GM12878 (cell line): Measurements from ENCODE around the gene FNDC3B. TPM values are rescaled to one million over a fixed set of nuclear protein-coding genes. Genes with fewer than 3 reads are reported as not detected.
"Not testable (repeated sequence)": the region's sequence is repeated elsewhere in the genome, so short reads cannot be mapped to it uniquely, and the experiment has no call there.

Source experiments
- ATAC-seq: fragments of 200-7000 bp; cut with Tn5 transposase; 3 replicates; pipeline ENCODE4 v1.9.1; 2020; ENCODE audit warnings: mild to moderate bottlenecking, moderate library complexity
- BruUV-seq: library from RNA; stranded (reverse); fragments of 400-500 nt; replicated peaks from 2 replicates; lab custom pipeline; 2021; lab: Mats Ljungman, UMichigan
- CTCF ChIA-PET: fragments of 300-600 bp; sonication (Branson Sonifier 250); formaldehyde crosslinking; extraction: SDS; loops from one replicate; lab custom pipeline; 2021; ENCODE audit warnings: inconsistent platforms; lab: Yijun Ruan, JAX
- POLR2A ChIA-PET: fragments of 350-600 bp; formaldehyde crosslinking; extraction: SDS; loops from one replicate; lab custom pipeline; 2021; ENCODE audit warnings: inconsistent platforms; lab: Charles Lee
- RAD21 ChIA-PET: fragments of 300-600 bp; sonication (Branson Sonifier 250); formaldehyde crosslinking; loops from one replicate; lab custom pipeline; 2023; ENCODE audit warnings: antibody characterized with exemption; ENCODE audit not compliant: unreplicated experiment; lab: Charles Lee
- SMC1A ChIA-PET: fragments of 300-600 bp; sonication (Branson Sonifier 250); formaldehyde crosslinking; loops from one replicate; lab custom pipeline; 2023; ENCODE audit not compliant: unreplicated experiment, uncharacterized antibody; lab: Charles Lee
- DNase-seq: peaks from one replicate; pipeline ENCODE4 v3.0.0-alpha.2; 2011; ENCODE audit warnings: low read depth, low spot score
- FAIRE-seq: peaks from 3 replicates; lab custom pipeline; 2011; peaks lifted over from hg19 to GRCh38; lab: Jason Lieb, UNC
- H2AFZ ChIP-seq: 2 replicates; pipeline ENCODE4 v1.6.0; 2011; ENCODE audit warnings: low read depth, low read length, control low read depth; ENCODE audit not compliant: control insufficient read depth
- H3K27ac ChIP-seq: 2 replicates; pipeline ENCODE4 v1.5.1; 2011; ENCODE audit warnings: control low read depth; ENCODE audit not compliant: control insufficient read depth, insufficient read depth
- H3K27me3 ChIP-seq, 2 experiments: replicated peaks in 1 of 2; 2 replicates each; pipeline versions ENCODE4 v1.6.0 to v1.6.1; 2011; ENCODE audit warnings: low read length in 1 of 2; ENCODE audit not compliant: control insufficient read depth in 2 of 2, insufficient read depth in 2 of 2
- H3K36me3 ChIP-seq, 2 experiments: 2 replicates each; pipeline ENCODE4 v1.5.1; 2011; ENCODE audit warnings: low read length in 1 of 2; ENCODE audit not compliant: control insufficient read depth in 2 of 2, insufficient read depth in 2 of 2
- H3K4me1 ChIP-seq: 2 replicates; pipeline ENCODE4 v1.6.1; 2011; ENCODE audit warnings: mild to moderate bottlenecking, low read length, moderate library complexity, mixed read lengths; ENCODE audit not compliant: control insufficient read depth, insufficient read depth
- H3K4me2 ChIP-seq: 2 replicates; pipeline ENCODE4 v1.6.0; 2011; ENCODE audit warnings: control low read depth; ENCODE audit not compliant: control insufficient read depth, insufficient read depth
- H3K4me3 ChIP-seq: fragments of 200-600 bp; sonication (generic); 2 replicates; pipeline ENCODE4 v1.5.1; 2016
- H3K79me2 ChIP-seq: 2 replicates; pipeline ENCODE4 v1.6.0; 2011; ENCODE audit warnings: low read length; ENCODE audit not compliant: control insufficient read depth, insufficient read depth
- H3K9ac ChIP-seq: 2 replicates; pipeline ENCODE4 v1.8.0; 2011; ENCODE audit warnings: low read length, control low read depth, mixed read lengths; ENCODE audit not compliant: control insufficient read depth, insufficient read depth
- H3K9me3 ChIP-seq: replicated peaks from 3 replicates; pipeline ENCODE4 v1.5.1; 2011; ENCODE audit warnings: mild to moderate bottlenecking, low read length; ENCODE audit not compliant: control insufficient read depth, insufficient read depth
- H4K20me1 ChIP-seq: 2 replicates; pipeline ENCODE4 v1.6.0; 2011; ENCODE audit not compliant: control insufficient read depth, insufficient read depth
- KLF5 ChIP-seq: fragments of 450-650 bp; IDR thresholded peaks from 2 replicates; pipeline ENCODE4 v1.6.1; 2014; ENCODE audit warnings: mild to moderate bottlenecking; ENCODE audit not compliant: partially characterized antibody
- PBX3 ChIP-seq: IDR thresholded peaks from 2 replicates; pipeline ENCODE4 v1.6.1; 2011; ENCODE audit warnings: mild to moderate bottlenecking, low read depth, low read length, moderate library complexity; ENCODE audit not compliant: insufficient replicate concordance
- SMC3 ChIP-seq: IDR thresholded peaks from 2 replicates; pipeline ENCODE4 v1.6.1; 2011; ENCODE audit warnings: low read length, improper control_type of control experiment, borderline replicate concordance
- WGBS: methylation state at CpG from one replicate; pipeline ENCODE4 v1.1.6; 2016; ENCODE audit warnings: low lambda C conversion rate; ENCODE audit not compliant: insufficient replicate concordance, insufficient coverage; ENCODE audit errors: missing lambda C conversion rate; 5-methylcytosine and 5-hydroxymethylcytosine counted together
- in situ Hi-C: fragments of 300-500 bp; cut with MboI; formaldehyde crosslinking; loops from 9 replicates; pipeline ENCODE4 v1.14.3; 2018; ENCODE audit warnings: mixed read lengths
- intact Hi-C: fragments of 100-400 bp; cut with micrococcal nuclease; formaldehyde crosslinking; loops from one replicate; pipeline ENCODE4 v1.14.2; 2022; ENCODE audit not compliant: unreplicated experiment
- polyA plus RNA-seq, 11 experiments: library from polyadenylated mRNA; depleted of rRNA in 4 of 11; unstranded in 6 of 11; stranded (reverse) in 5 of 11; fragments of >200 nt; fragmentation: Nextera tagmentation in 4 of 11; fragmentation: Illumina TruSeq in 1 of 11; extraction: Ambion mirVana in 4 of 11; extraction: Trizol in 1 of 11; gene quantifications; 1 replicate in 1 of 11; 2 replicates in 10 of 11; pipeline versions ENCODE4 v1.2.1 to v1.2.3, GENCODE V29; 2011 to 2016; ENCODE audit warnings: inconsistent platforms in 2 of 11, missing spikeins in 2 of 11, low read depth in 1 of 11
- total RNA-seq, 4 experiments: library from RNA; depleted of rRNA in 3 of 4; stranded (reverse); fragments of >200 nt in 3 of 4; fragmentation: Illumina TruSeq in 1 of 4; extraction: Trizol in 1 of 4; gene quantifications; 2 replicates each; pipeline versions ENCODE4 v1.2.1 to v1.2.3, GENCODE V29; 2013 to 2021

The FNDC3B gene
- total and polyA plus RNA-seq, 10 of the 15 experiments (the other 5 are each of a cell fraction or from before 2014, with no cell fraction given) = 7.9 to 35.0 (median 18.5) TPM

DNA sequence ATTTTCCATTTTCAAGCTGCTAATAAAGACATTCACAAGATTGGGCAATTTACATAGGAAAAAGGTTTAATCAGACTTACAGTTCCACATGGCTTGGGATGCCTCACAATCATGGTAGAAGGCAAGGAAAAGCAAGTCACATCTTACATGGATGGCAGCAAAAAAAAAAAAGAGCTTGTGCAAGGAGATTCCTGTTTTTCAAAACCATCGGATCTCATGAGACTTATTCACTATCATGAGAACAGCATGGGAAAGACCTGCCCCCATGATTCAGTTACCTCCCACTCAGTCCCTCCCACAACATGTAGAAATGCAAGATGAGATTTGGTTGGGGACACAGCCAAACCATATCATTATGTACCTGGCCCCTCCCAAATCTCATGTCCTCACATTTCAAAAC, 202.0 kb downstream of the FNDC3B start (continued):
- TF ChIP-seq PBX3 (no peak), KLF5 (no peak), SMC3 (no peak)

GRCh38 chr3:172242471-172242870, 203.1 kb downstream of the FNDC3B start:
- SMC1A ChIA-PET = interaction anchor here (1.2 kb wide), 1 partner anchor 25 kb away, joined by 3 read pairs; no protein-coding TSS in a partner anchor
- 83% methylated on average over 3 of the region's 3 CpGs for WGBS
- H3K36me3 ChIP-seq, H3K27ac ChIP-seq, RAD21 ChIA-PET, H2AFZ ChIP-seq, FAIRE-seq, DNase-seq, H3K27me3 ChIP-seq, H4K20me1 ChIP-seq, BruUV-seq, H3K9ac ChIP-seq, intact Hi-C loops, H3K4me2 ChIP-seq, H3K4me1 ChIP-seq, H3K79me2 ChIP-seq, CTCF ChIA-PET, ATAC-seq, H3K4me3 ChIP-seq, in situ Hi-C loops: not testable (repeated sequence)
- POLR2A ChIA-PET = interaction anchor here (0.6 kb wide), 1 partner anchor 234 kb away, joined by 12 read pairs; no protein-coding TSS in a partner anchor
- peaks cover 15% of the 10 kb centered on the region for H3K9me3 ChIP-seq

GRCh38 chr3:172243376-172243775, 204.0 kb downstream of the FNDC3B start:
- WGBS = 100% methylated on average over 3 of the region's 3 CpGs
- intact Hi-C loops, H3K9ac ChIP-seq, H3K27ac ChIP-seq, H3K4me1 ChIP-seq, in situ Hi-C loops, RAD21 ChIA-PET, H3K36me3 ChIP-seq, H3K4me2 ChIP-seq, H3K4me3 ChIP-seq, FAIRE-seq, H2AFZ ChIP-seq, DNase-seq, H3K79me2 ChIP-seq, BruUV-seq, POLR2A ChIA-PET, ATAC-seq, SMC1A ChIA-PET, CTCF ChIA-PET, H3K27me3 ChIP-seq, H4K20me1 ChIP-seq: not testable (repeated sequence)
- H3K9me3 ChIP-seq = peaks cover 15% of the 10 kb centered on the region
